ENCODE measurements around the gene TUBA1C. TPM values are rescaled to one million over a fixed set of nuclear protein-coding genes. Genes with fewer than 3 reads are reported as not detected.

The TUBA1C gene
- total and polyA plus RNA-seq, 9 of the 15 experiments (the other 6 are each of a cell fraction or from before 2014, with no cell fraction given), result 755 to 3,012 (median 914) TPM

DNA sequence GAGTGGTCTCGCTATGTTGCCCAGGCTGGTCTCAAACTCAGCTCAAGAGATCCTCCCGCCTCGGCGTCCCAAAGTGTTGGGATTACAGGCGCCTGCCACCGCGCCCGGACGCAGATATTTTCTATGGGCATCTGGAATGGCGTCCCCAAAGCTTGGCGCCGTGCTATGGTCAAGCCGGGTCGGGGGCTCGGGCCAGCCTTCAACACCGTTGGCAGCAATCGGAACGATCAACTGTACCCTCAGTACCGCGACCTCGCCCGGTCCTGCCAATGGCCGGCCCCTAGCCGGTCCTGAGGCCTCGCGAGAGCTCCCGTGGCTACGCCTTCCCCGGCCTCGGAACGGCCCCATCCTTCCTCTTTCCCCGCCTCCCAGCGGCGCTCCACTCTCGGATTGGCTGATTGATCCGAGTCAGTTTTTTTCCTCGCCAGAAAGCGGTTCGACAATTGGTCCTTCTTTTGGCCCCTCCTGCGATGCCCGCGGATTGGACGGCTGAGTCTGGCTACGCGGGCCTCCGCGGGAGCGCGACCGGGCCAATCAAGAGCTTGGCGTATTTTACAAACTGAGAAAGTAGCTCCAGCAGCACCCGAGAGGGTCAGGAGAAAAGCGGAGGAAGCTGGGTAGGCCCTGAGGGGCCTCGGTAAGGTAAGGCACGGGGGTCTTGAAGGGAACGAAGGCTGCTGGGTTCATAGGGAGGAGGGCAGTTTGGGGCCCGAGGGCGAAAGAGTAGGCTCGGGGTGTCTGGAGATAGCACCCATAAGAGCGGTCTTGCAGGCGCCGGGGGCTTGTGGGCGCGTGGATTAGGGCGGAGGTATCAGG lies 58.0 kb downstream of the TUBA1C start, which contains the start of gene TROAP (continued):
- TF ChIP-seq ZBTB8A (IDR thresholded peaks at IDR 0.05; ENCODE audit: partially characterized antibody) (no peak), CREB1 (IDR thresholded peaks at IDR 0.05) (peak; percentile 81), CREB1 (CRISPR knock-in tag; IDR thresholded peaks at IDR 0.05) (peak; percentile 78), CREM (IDR thresholded peaks at IDR 0.05; ENCODE audit: low read depth) (peak; percentile 77), MAFK (IDR thresholded peaks at IDR 0.05; ENCODE audit: low read length) (0 out of 2 replicates have a peak, but pooled peaks have one; percentile 1), E2F4 (CRISPR knock-in tag; IDR thresholded peaks at IDR 0.05; ENCODE audit: low read depth) (peak; percentile 97), ZNF436 (CRISPR knock-in tag; IDR thresholded peaks at IDR 0.05) (no peak), FOXM1 (IDR thresholded peaks at IDR 0.05; ENCODE audit: low read depth) (peak; percentile 99), FOXM1 (CRISPR knock-in tag; IDR thresholded peaks at IDR 0.05; ENCODE audit: low read depth) (peak; percentile 99), ZNF140 (CRISPR knock-in tag; IDR thresholded peaks at IDR 0.05) (no peak), PHF20 (IDR thresholded peaks at IDR 0.05; ENCODE audit: partially characterized antibody) (peak; percentile 60), ILK (tag; IDR thresholded peaks at IDR 0.05; ENCODE audit: borderline replicate concordance, low read depth) (no peak), RBFOX2 (IDR thresholded peaks at IDR 0.05; ENCODE audit: low read depth, low read length) (peak; percentile 97), CHD7 (IDR thresholded peaks at IDR 0.05; ENCODE audit: low read depth, low read length) (no peak)

Data from K562 (cell line).